Ovary (tissue), 10 donors: ENCODE results near the gene FUS. TPM values are rescaled to one million over a fixed set of nuclear protein-coding genes. Genes with fewer than 3 reads are reported as not detected.

Experiments used
- DNase-seq, 5 donors: peaks; one replicate each; pipeline ENCODE4 v3.0.0-alpha.2; 2019 to 2020
- H3K27ac ChIP-seq, 2 donors: fragments of 200-600 bp; one replicate each; pipeline versions ENCODE4 v1.5.1 to v1.8.0; 2019 to 2022
- H3K27me3 ChIP-seq: fragments of 200-600 bp; one replicate; pipeline ENCODE4 v1.8.0; 2022
- H3K36me3 ChIP-seq: fragments of 200-600 bp; sonication (generic); one replicate; pipeline ENCODE4 v1.5.1; 2019
- H3K4me1 ChIP-seq: one replicate; pipeline ENCODE4 v1.8.1; 2013; ENCODE audit warnings: mild to moderate bottlenecking, moderate library complexity; ENCODE audit not compliant: insufficient read depth
- H3K4me3 ChIP-seq: fragments of 200-600 bp; sonication (generic); one replicate; pipeline ENCODE4 v1.5.1; 2017
- H3K9me3 ChIP-seq, 2 donors: fragments of 200-600 bp in 1 of 2; sonication (generic) in 1 of 2; one replicate each; pipeline versions ENCODE4 v1.5.1 to v1.8.1; 2013 to 2019; ENCODE audit warnings: mild to moderate bottlenecking in 1 of 2, moderate library complexity in 1 of 2
- CTCF ChIP-seq, 3 donors: fragments of 450-650 bp in 2 of 3; fragments of 200-600 bp in 1 of 3; IDR thresholded peaks; one replicate each; pipeline versions ENCODE4 v1.5.1 to v1.8.0; 2016 to 2022; ENCODE audit warnings: antibody characterized with exemption in 3 of 3, mild to moderate bottlenecking in 1 of 3
- EP300 ChIP-seq: sonication (generic); formaldehyde crosslinking; IDR thresholded peaks from one replicate; pipeline ENCODE4 v1.6.1; 2017; ENCODE audit warnings: antibody characterized with exemption
- POLR2A ChIP-seq: fragments of 450-650 bp; IDR thresholded peaks from one replicate; pipeline ENCODE4 v1.6.1; 2017; ENCODE audit warnings: antibody characterized with exemption, mild to moderate bottlenecking, moderate library complexity
- WGBS, 3 donors: extraction: QIAGEN DNeasy Blood & Tissue Kit in 1 of 3; methylation state at CpG; one replicate each; pipeline versions ENCODE4 v1.1.5 to v1.1.7; 2013 to 2017; 5-methylcytosine and 5-hydroxymethylcytosine counted together
- intact Hi-C, 4 donors: fragments of 100-400 bp; cut with DNase I; formaldehyde crosslinking; loops; one replicate each; pipeline versions ENCODE4 v1.11.0 to v1.15.1; 2022 to 2023
- long read RNA-seq, 3 donors: library from polyadenylated mRNA in 2 of 3; unstranded in 2 of 3; transcript quantifications; one replicate each; pipeline ENCODE4 v2.0.0 and lab custom pipeline, GENCODE V29; 2021 to 2026
- polyA plus RNA-seq, 2 donors: library from polyadenylated mRNA; stranded (reverse); fragments of 200-250 nt in 1 of 2; fragments of 350-450 nt in 1 of 2; fragmentation: Illumina TruSeq in 1 of 2; extraction: RNeasy Lipid Tissue Mini Kit (QIAGEN cat#74804) in 1 of 2; gene quantifications; one replicate each; pipeline ENCODE4 v1.2.3, GENCODE V29; 2013 to 2014
- total RNA-seq, 7 donors: library from RNA; depleted of rRNA in 2 of 7; stranded (reverse); fragments of >200 nt in 2 of 7; fragmentation: NEBNext Ultra II Directional in 3 of 7; extraction: Animal tissue kit (Norgen Biotek cat#: 25700) in 3 of 7; gene quantifications; one replicate each; pipeline versions ENCODE4 v1.1.0 to v1.2.4, GENCODE V29; 2016 to 2023
- donor health status: DM: no; HTN: no; CAD: no; lungs with moderate emphysema.
- donor health status: DM: no; HTN: no; CAD: no.
- donor health status: Bipolar disorder and iron deficiency.
- donor health status: DM: yes; HTN: yes; CAD: no.
- donor health status: DM: no; HTN: no; CAD: no.
- donor health status: DM: yes; HTN: yes; CAD: no.

The FUS gene
- 100 to 1,000 TPM in 5 of 7 donors, 10 to 100 TPM in 2; 62.2 to 436 (median 355) TPM for total RNA-seq
- polyA plus RNA-seq: 100 to 1,000 TPM; 309 to 469 TPM
- long read RNA-seq, donor 1, full-length matches to known transcripts: 689 of 848 reads
- long read RNA-seq, donor 1, partial matches to known transcripts: 124 of 848 reads
- long read RNA-seq, donor 1, other reads (novel, unspliced or antisense): 35 of 848 reads
- long read RNA-seq, donor 2, full-length matches to known transcripts: 76 of 214 reads
- long read RNA-seq, donor 2, partial matches to known transcripts: 138 of 214 reads
- long read RNA-seq, donor 2, other reads (novel, unspliced or antisense): 0 of 214 reads
- long read RNA-seq, donor 3, full-length matches to known transcripts: 136 of 186 reads
- long read RNA-seq, donor 3, partial matches to known transcripts: 40 of 186 reads
- long read RNA-seq, donor 3, other reads (novel, unspliced or antisense): 10 of 186 reads

GRCh38 chr16:31179747-31180459 is at the start of gene FUS:
Gene FUS, plus strand, starts transcription at chr16:31180139. Its CDS starts 76 bp downstream, at chr16:31180215.
- Histone ChIP-seq H3K27ac (peak within 1 kb of the TSS; percentile 91 to 95), H3K9me3 (no peaks in the 10 kb centered on the region), H3K4me1 (peaks cover 14% of the 10 kb centered on the region), H3K36me3 (no peaks in the 10 kb centered on the region), H3K27me3 (no peaks in the 10 kb centered on the region), H3K4me3 (peak within 1 kb of the TSS; percentile 78)
- WGBS, 3 donors: 0% methylated on average over 64 to 69 of the region's 69 CpGs
- intact Hi-C loops: loop anchor here in 2 of 4 donors (5.0 to 10.0 kb wide), 6 partner anchors 45 to 525 kb away; partner anchors contain the start of genes PRSS53 (in 1 of the 2), PRSS8 (in 1 of the 2) and ZNF843 (in 1 of the 2)
- peak; percentile 91 to 96 (median 95) for DNase-seq
- TF ChIP-seq POLR2A (peak; percentile 98), CTCF (IDR thresholded peaks at IDR 0.05) (peak; percentile 14 to 52 (median 34)), EP300 (no peak)

GRCh38 chr16:31130336-31130891 is 49.5 kb upstream of the FUS start:
- Histone ChIP-seq H3K4me1 (no peaks in the 10 kb centered on the region), H3K27me3 (no peaks in the 10 kb centered on the region), H3K27ac (no peak overlapping the region), H3K36me3 (no peaks in the 10 kb centered on the region), H3K9me3 (no peaks in the 10 kb centered on the region), H3K4me3 (no peak overlapping the region)
- intact Hi-C loops: loop anchor here in 1 of 4 donors (10.0 kb wide), 1 partner anchor 54 kb away; the partner anchor contains the start of gene FUS
- 74 to 86% (median 78%) methylated on average over 9 to 10 of the region's 10 CpGs for WGBS, 3 donors
- DNase-seq: no peak
- TF ChIP-seq CTCF (IDR thresholded peaks at IDR 0.05): no peak

GRCh38 chr16:31130899-31131298 is 49.0 kb upstream of the FUS start:
- TF ChIP-seq POLR2A (no peak), EP300 (no peak), CTCF (IDR thresholded peaks at IDR 0.05) (no peak)
- no peak for DNase-seq
- Histone ChIP-seq H3K4me3 (no peak overlapping the region), H3K4me1 (no peaks in the 10 kb centered on the region), H3K27ac (no peak overlapping the region), H3K36me3 (no peaks in the 10 kb centered on the region), H3K27me3 (no peaks in the 10 kb centered on the region), H3K9me3 (no peaks in the 10 kb centered on the region)
- intact Hi-C loops: loop anchor here in 1 of 4 donors (10.0 kb wide), 1 partner anchor 54 kb away; the partner anchor contains the start of gene FUS
- WGBS, 3 donors: 74 to 80% (median 79%) methylated on average over 6 of the region's 6 CpGs

- no peaks in the 10 kb centered on the region for H3K4me1 ChIP-seq
- no peak overlapping the region for H3K27ac ChIP-seq
- TF ChIP-seq EP300 (no peak), CTCF (IDR thresholded peaks at IDR 0.05) (no peak), POLR2A (no peak)
- no peaks in the 10 kb centered on the region for H3K9me3 ChIP-seq
- H3K4me3 ChIP-seq: no peak overlapping the region
- DNase-seq: no peak
- 83 to 94% (median 83%) methylated on average over 11 of the region's 11 CpGs for WGBS, 3 donors
- intact Hi-C loops: loop anchor here in 1 of 4 donors (10.0 kb wide), 1 partner anchor 53 kb away; the partner anchor contains the start of gene FUS
- no peaks in the 10 kb centered on the region for H3K27me3 ChIP-seq
- no peaks in the 10 kb centered on the region for H3K36me3 ChIP-seq
Measured at GRCh38 chr16:31131416-31131815, 48.5 kb upstream of the FUS start.
